Lung (tissue), 16 donors: ENCODE measurements around the gene CDC73. TPM values are rescaled to one million over a fixed set of nuclear protein-coding genes. Genes with fewer than 3 reads are reported as not detected.

Experiments used
- ATAC-seq: fragments of 200-7000 bp; cut with Tn5 transposase; one replicate; pipeline ENCODE4 v1.9.1; 2020; ENCODE audit warnings: moderate number of reproducible peaks; ENCODE audit not compliant: insufficient read depth, low FRiP score
- DNase-seq, 3 donors: peaks; one replicate each; pipeline ENCODE4 v3.0.0-alpha.2; 2013 to 2017
- H3K27ac ChIP-seq, 2 donors: one replicate each; pipeline ENCODE4 v1.5.1; 2013; ENCODE audit warnings: mild to moderate bottlenecking in 2 of 2, moderate library complexity in 2 of 2, control low read depth in 1 of 2, inconsistent platforms in 1 of 2, low read depth in 1 of 2, low read length in 1 of 2
- H3K27me3 ChIP-seq, 3 donors: one replicate each; pipeline ENCODE4 v1.5.1; 2013; ENCODE audit warnings: low read length in 2 of 3; ENCODE audit not compliant: control insufficient read depth in 3 of 3, insufficient read depth in 3 of 3
- H3K36me3 ChIP-seq, 4 donors: one replicate each; pipeline ENCODE4 v1.5.1; 2013; ENCODE audit warnings: low read length in 4 of 4, mild to moderate bottlenecking in 1 of 4, moderate library complexity in 1 of 4; ENCODE audit not compliant: control insufficient read depth in 4 of 4, insufficient read depth in 4 of 4
- H3K4me1 ChIP-seq, 5 donors: one replicate each; pipeline ENCODE4 v1.5.1; 2013; ENCODE audit warnings: low read length in 5 of 5, mild to moderate bottlenecking in 2 of 5, moderate library complexity in 1 of 5; ENCODE audit not compliant: control insufficient read depth in 5 of 5, insufficient read depth in 5 of 5
- H3K4me3 ChIP-seq: one replicate; pipeline ENCODE4 v1.5.1; 2013; ENCODE audit warnings: mild to moderate bottlenecking, control low read depth, moderate library complexity
- H3K9ac ChIP-seq, 2 donors: one replicate each; pipeline ENCODE4 v1.5.1; 2013; ENCODE audit warnings: low read length in 2 of 2, control low read depth in 1 of 2; ENCODE audit not compliant: insufficient read depth in 1 of 2
- H3K9me3 ChIP-seq, 4 donors: one replicate each; pipeline ENCODE4 v1.5.1; 2013; ENCODE audit warnings: low read length in 3 of 4, mild to moderate bottlenecking in 1 of 4, moderate library complexity in 1 of 4; ENCODE audit not compliant: control insufficient read depth in 4 of 4, insufficient read depth in 3 of 4
- WGBS, 2 donors: extraction: QIAGEN DNeasy Blood & Tissue Kit; methylation state at CpG; one replicate each; pipeline ENCODE4 v1.1.7; 2013; 5-methylcytosine and 5-hydroxymethylcytosine counted together
- long read RNA-seq, 5 donors: transcript quantifications; one replicate each; lab custom pipeline, GENCODE V29; 2026
- polyA plus RNA-seq, 2 donors: library from polyadenylated mRNA; stranded (reverse); fragments of 200-250 nt; gene quantifications; one replicate each; pipeline ENCODE4 v1.2.1, GENCODE V29; 2013
- total RNA-seq, 2 donors: library from RNA; depleted of rRNA in 1 of 2; stranded (reverse); fragments of >200 nt in 1 of 2; gene quantifications; one replicate each; pipeline ENCODE4 v1.2.1, GENCODE V29; 2014 to 2021
- TF ChIP-seq, protein P1 (sequence below): IDR thresholded peaks from 2 replicates; pipeline ENCODE4 v1.5.1; 2012; ENCODE audit warnings: mild to moderate bottlenecking; ENCODE audit errors: control extremely low read depth, extremely low read depth
- donor health status: control.
- donor health status: control.
- donor health status: Bipolar disorder and iron deficiency.
- donor health status: healthy.
- donor health status: DM: yes; HTN: yes; CAD: no.

Gene CDC73
- total RNA-seq (10 to 100 TPM; 49.4 to 64.2 TPM), polyA plus RNA-seq (10 to 100 TPM in 1 of 2 donors, 1 to 10 TPM in 1; 7.8 to 19.6 TPM)
- long read RNA-seq, donor 1, full-length matches to known transcripts, result 3 of 15 reads
- long read RNA-seq, donor 1, partial matches to known transcripts, result 12 of 15 reads
- long read RNA-seq, donor 1, other reads (novel, unspliced or antisense), result 0 of 15 reads
- long read RNA-seq, donor 2, full-length matches to known transcripts, result 1 of 6 reads
- long read RNA-seq, donor 2, partial matches to known transcripts, result 0 of 6 reads
- long read RNA-seq, donor 2, other reads (novel, unspliced or antisense), result 5 of 6 reads
- long read RNA-seq, donor 3, full-length matches to known transcripts, result 4 of 4 reads
- long read RNA-seq, donor 3, partial matches to known transcripts, result 0 of 4 reads
- long read RNA-seq, donor 3, other reads (novel, unspliced or antisense), result 0 of 4 reads
- long read RNA-seq, donor 4, full-length matches to known transcripts, result 2 of 7 reads
- long read RNA-seq, donor 4, partial matches to known transcripts, result 5 of 7 reads
- long read RNA-seq, donor 4, other reads (novel, unspliced or antisense), result 0 of 7 reads
- long read RNA-seq, donor 5, full-length matches to known transcripts, result 8 of 43 reads
- long read RNA-seq, donor 5, partial matches to known transcripts, result 35 of 43 reads
- long read RNA-seq, donor 5, other reads (novel, unspliced or antisense), result 0 of 43 reads

DNA sequence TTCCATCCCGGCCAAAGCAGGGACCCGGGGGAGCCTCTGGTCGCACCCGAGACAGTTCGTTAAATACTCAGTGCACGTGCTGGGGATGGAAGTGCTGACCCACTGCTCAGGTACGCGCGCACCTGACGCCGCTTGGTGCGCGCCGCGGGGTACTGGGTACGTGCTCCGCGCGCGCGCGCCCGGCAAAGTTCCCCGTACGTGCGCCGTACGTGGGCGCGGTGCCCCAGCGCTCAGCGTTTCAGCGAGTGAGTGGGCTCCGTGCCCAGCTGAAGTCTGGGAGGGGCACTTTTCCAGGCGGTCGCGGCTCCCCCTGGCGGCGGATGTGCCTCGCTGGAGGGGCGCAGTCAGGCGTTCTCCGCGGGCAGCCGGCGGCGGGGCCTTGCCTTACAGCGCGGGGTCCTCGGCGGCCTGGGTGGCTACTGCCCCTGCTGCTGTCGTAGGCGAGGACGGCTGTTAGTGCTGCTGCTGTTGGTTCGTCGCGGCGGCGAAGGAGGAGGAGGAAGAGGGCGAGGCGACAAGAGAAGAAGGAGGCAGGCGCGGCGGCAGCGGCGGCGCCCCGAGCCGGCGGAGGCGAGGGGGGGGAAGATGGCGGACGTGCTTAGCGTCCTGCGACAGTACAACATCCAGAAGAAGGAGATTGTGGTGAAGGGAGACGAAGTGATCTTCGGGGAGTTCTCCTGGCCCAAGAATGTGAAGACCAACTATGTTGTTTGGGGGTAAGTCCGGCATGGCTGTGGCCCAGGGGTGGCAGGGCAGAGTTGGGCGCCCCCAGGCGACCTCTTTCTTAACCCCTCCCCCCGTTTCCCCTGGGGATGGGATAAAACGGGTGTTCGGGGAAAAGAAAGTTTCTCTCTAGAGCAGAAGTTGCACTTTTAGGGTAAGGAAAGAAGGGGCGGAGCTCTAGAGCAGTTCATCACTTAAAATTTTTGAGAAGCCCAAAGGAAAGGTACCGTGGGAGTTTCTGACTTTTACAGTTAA lies at the start of gene CDC73:
CDC73 (plus strand) TSS at position 416 of the 978 bp plus-strand sequence; CDS start at position 586, 170 bp downstream.
- 0 to 1% methylated on average over 83 to 85 of the region's 85 CpGs for WGBS, 2 donors

DNA sequence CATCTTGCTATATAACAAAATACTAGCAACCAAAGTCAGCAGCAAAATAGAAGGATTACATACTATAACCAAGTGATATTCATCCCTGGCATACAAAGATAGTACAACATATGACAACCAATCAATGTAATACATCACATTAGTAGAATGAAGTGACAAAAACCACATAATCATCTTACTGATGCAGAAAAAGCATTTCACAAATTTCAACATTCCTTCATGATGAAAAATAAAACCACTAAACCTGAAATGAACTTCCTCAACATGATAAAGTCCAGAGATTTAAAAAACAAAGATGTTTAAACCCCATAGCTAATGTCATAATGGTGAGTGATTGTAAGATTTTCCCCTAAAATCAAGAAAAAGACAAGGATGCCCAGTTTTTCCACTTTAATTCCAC lies 43.8 kb upstream of the CDC73 start:
- Histone ChIP-seq H3K27me3 (no peaks in the 10 kb centered on the region), H3K4me1 (no peaks in the 10 kb centered on the region), H3K9me3 (peaks cover 0 to 4% (median under 1%) of the 10 kb centered on the region in 4 donors), H3K27ac (no peak overlapping the region), H3K36me3 (peaks cover 3 to 43% (median 24%) of the 10 kb centered on the region in 4 donors), H3K4me3 (no peak overlapping the region), H3K9ac (no peak overlapping the region)
- ATAC-seq (no peak), DNase-seq (no peak)
- TF ChIP-seq, protein P1, sequence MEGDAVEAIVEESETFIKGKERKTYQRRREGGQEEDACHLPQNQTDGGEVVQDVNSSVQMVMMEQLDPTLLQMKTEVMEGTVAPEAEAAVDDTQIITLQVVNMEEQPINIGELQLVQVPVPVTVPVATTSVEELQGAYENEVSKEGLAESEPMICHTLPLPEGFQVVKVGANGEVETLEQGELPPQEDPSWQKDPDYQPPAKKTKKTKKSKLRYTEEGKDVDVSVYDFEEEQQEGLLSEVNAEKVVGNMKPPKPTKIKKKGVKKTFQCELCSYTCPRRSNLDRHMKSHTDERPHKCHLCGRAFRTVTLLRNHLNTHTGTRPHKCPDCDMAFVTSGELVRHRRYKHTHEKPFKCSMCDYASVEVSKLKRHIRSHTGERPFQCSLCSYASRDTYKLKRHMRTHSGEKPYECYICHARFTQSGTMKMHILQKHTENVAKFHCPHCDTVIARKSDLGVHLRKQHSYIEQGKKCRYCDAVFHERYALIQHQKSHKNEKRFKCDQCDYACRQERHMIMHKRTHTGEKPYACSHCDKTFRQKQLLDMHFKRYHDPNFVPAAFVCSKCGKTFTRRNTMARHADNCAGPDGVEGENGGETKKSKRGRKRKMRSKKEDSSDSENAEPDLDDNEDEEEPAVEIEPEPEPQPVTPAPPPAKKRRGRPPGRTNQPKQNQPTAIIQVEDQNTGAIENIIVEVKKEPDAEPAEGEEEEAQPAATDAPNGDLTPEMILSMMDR, result no peak

More for the DNA sequence above, at the start of gene CDC73:
- Histone ChIP-seq H3K27me3 (no peaks in the 10 kb centered on the region), H3K27ac (peak within 1 kb of the TSS; percentile 92 to 96), H3K9me3 (no peaks in the 10 kb centered on the region), H3K36me3 (peaks cover 0 to 6% (median 2%) of the 10 kb centered on the region in 4 donors), H3K9ac (peak within 1 kb of the TSS; percentile 92 to 93), H3K4me3 (peak within 1 kb of the TSS; percentile 65), H3K4me1 (peaks cover 0 to 24% (median 6%) of the 10 kb centered on the region in 5 donors)
- TF ChIP-seq, protein P1, result peak; percentile 81
- peak; percentile 98 to 99 (median 98) for DNase-seq
- peak; percentile 99 for ATAC-seq

DNA sequence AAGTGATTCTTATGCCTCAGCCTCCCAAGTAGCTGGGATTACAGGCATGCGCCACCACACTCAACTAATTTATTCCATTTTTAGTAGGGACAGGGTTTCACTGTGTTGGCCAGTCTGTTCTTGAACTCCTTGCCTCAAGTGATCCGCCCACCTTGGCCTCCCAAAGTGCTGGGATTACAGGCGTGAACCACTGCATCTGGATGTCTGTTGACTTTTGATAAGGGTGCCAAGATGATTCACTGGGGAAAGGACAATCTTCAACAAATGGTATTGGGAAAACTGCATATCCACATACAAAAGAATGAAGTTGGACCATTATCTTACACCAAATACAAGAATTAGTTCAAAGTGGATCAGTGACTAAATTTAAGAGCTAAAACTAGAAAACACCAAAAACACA lies 42.6 kb upstream of the CDC73 start:
- no peak overlapping the region for H3K27ac ChIP-seq
- ATAC-seq (no peak), DNase-seq (no peak)
- TF ChIP-seq, protein P1, result no peak
- no peaks in the 10 kb centered on the region for H3K4me1 ChIP-seq
- peaks cover 0 to 4% (median under 1%) of the 10 kb centered on the region in 4 donors for H3K9me3 ChIP-seq
- no peak overlapping the region for H3K9ac ChIP-seq
- no peak overlapping the region for H3K4me3 ChIP-seq
- WGBS, 2 donors, result 96 to 98% methylated on average over 3 of the region's 3 CpGs
- no peaks in the 10 kb centered on the region for H3K27me3 ChIP-seq
- H3K36me3 ChIP-seq, result peaks cover 8 to 52% (median 31%) of the 10 kb centered on the region in 4 donors
